Liver (tissue), 9 donors: ENCODE data around the gene SCIN. TPM values are rescaled to one million over a fixed set of nuclear protein-coding genes. Genes with fewer than 3 reads are reported as not detected.

ENCODE experiments used
- DNase-seq: peaks from one replicate; pipeline ENCODE4 v3.0.0-alpha.2; 2017; ENCODE audit warnings: low spot score
- H3K27ac ChIP-seq, 2 donors: one replicate each; pipeline ENCODE4 v1.7.0; 2013; ENCODE audit warnings: inconsistent platforms in 2 of 2, low read length in 2 of 2, control low read depth in 1 of 2, low read depth in 1 of 2, mild to moderate bottlenecking in 1 of 2
- H3K27me3 ChIP-seq, 4 donors: one replicate each; pipeline versions ENCODE4 v1.6.1 to v1.7.0; 2013; ENCODE audit warnings: low read length in 3 of 4, inconsistent platforms in 1 of 4, mild to moderate bottlenecking in 1 of 4, moderate library complexity in 1 of 4; ENCODE audit not compliant: control insufficient read depth in 4 of 4, insufficient read depth in 4 of 4
- H3K36me3 ChIP-seq, 4 donors: one replicate each; pipeline versions ENCODE4 v1.6.1 to v1.7.0; 2013; ENCODE audit warnings: low read length in 3 of 4, mild to moderate bottlenecking in 3 of 4, low read depth in 1 of 4, moderate library complexity in 1 of 4; ENCODE audit not compliant: control insufficient read depth in 4 of 4, insufficient read depth in 3 of 4
- H3K4me1 ChIP-seq, 4 donors: one replicate each; pipeline versions ENCODE4 v1.6.1 to v1.7.0; 2013; ENCODE audit warnings: low read length in 3 of 4, mild to moderate bottlenecking in 3 of 4, moderate library complexity in 1 of 4; ENCODE audit not compliant: control insufficient read depth in 4 of 4, insufficient read depth in 4 of 4
- H3K4me3 ChIP-seq, 3 donors: one replicate each; pipeline versions ENCODE4 v1.6.1 to v1.7.0; 2013; ENCODE audit warnings: low read length in 3 of 3, control low read depth in 1 of 3, low read depth in 1 of 3, mild to moderate bottlenecking in 1 of 3
- H3K9ac ChIP-seq, 2 donors: one replicate each; pipeline ENCODE4 v1.7.0; 2013; ENCODE audit warnings: low read length in 2 of 2, mild to moderate bottlenecking in 2 of 2, moderate library complexity in 2 of 2, control low read depth in 1 of 2, low read depth in 1 of 2
- H3K9me3 ChIP-seq, 4 donors: one replicate each; pipeline versions ENCODE4 v1.6.1 to v1.7.0; 2013; ENCODE audit warnings: low read length in 3 of 4; ENCODE audit not compliant: control insufficient read depth in 4 of 4
- ATF3 ChIP-seq: IDR thresholded peaks from 2 replicates; pipeline ENCODE4 v1.6.1; 2016; ENCODE audit warnings: antibody characterized with exemption
- CTCF ChIP-seq: fragments of 150-350 bp; IDR thresholded peaks from 2 replicates; pipeline ENCODE4 v1.5.1; 2017; ENCODE audit warnings: improper control_type of control experiment, low read depth, low read length; ENCODE audit not compliant: missing input control
- EGR1 ChIP-seq, 2 donors: IDR thresholded peaks; 2 replicates each; pipeline ENCODE4 v1.6.1; 2016 to 2018; ENCODE audit warnings: antibody characterized with exemption in 2 of 2, low read depth in 2 of 2
- FOXA2 ChIP-seq: IDR thresholded peaks from 2 replicates; pipeline ENCODE4 v1.6.1; 2016; ENCODE audit warnings: antibody characterized with exemption
- GABPA ChIP-seq, 2 donors: IDR thresholded peaks in 1 of 2; conservative IDR thresholded peaks in 1 of 2; 2 replicates each; pipeline ENCODE4 v1.6.1; 2016; ENCODE audit warnings: antibody characterized with exemption in 2 of 2, mild to moderate bottlenecking in 1 of 2, moderate library complexity in 1 of 2
- HNF4A ChIP-seq, 2 donors: conservative IDR thresholded peaks; 2 replicates each; pipeline ENCODE4 v1.6.1; 2016; ENCODE audit warnings: antibody characterized with exemption in 2 of 2, mild to moderate bottlenecking in 2 of 2
- HNF4G ChIP-seq: IDR thresholded peaks from 2 replicates; pipeline ENCODE4 v1.6.1; 2016; ENCODE audit warnings: antibody characterized with exemption
- JUND ChIP-seq, 2 donors: IDR thresholded peaks; 2 replicates each; pipeline ENCODE4 v1.6.1; 2016; ENCODE audit warnings: antibody characterized with exemption in 2 of 2
- MAX ChIP-seq: IDR thresholded peaks from 2 replicates; pipeline ENCODE4 v1.6.1; 2016; ENCODE audit warnings: antibody characterized with exemption
- NR2F2 ChIP-seq: IDR thresholded peaks from 2 replicates; pipeline ENCODE4 v1.6.1; 2016; ENCODE audit warnings: antibody characterized with exemption
- RAD21 ChIP-seq, 2 donors: IDR thresholded peaks; 2 replicates each; pipeline ENCODE4 v1.6.1; 2016; ENCODE audit warnings: antibody characterized with exemption in 2 of 2, mild to moderate bottlenecking in 2 of 2
- REST ChIP-seq: IDR thresholded peaks from 2 replicates; pipeline ENCODE4 v1.6.1; 2016; ENCODE audit warnings: antibody characterized with exemption, mild to moderate bottlenecking
- SP1 ChIP-seq: IDR thresholded peaks from 2 replicates; pipeline ENCODE4 v1.6.1; 2018; ENCODE audit warnings: antibody characterized with exemption, mild to moderate bottlenecking
- YY1 ChIP-seq: IDR thresholded peaks from 2 replicates; pipeline ENCODE4 v1.6.1; 2016; ENCODE audit warnings: antibody characterized with exemption, mild to moderate bottlenecking
- ZBTB33 ChIP-seq: IDR thresholded peaks from 2 replicates; pipeline ENCODE4 v1.6.1; 2016; ENCODE audit warnings: antibody characterized with exemption
- WGBS: extraction: QIAGEN DNeasy Blood & Tissue Kit; methylation state at CpG from one replicate; pipeline ENCODE4 v1.1.7; 2013; 5-methylcytosine and 5-hydroxymethylcytosine counted together
- polyA plus RNA-seq, 2 donors: library from polyadenylated mRNA; stranded (reverse) in 1 of 2; unstranded in 1 of 2; fragments of 200-250 nt in 1 of 2; fragments of >200 nt in 1 of 2; fragmentation: Nextera tagmentation in 1 of 2; extraction: Ambion mirVana in 1 of 2; gene quantifications; one replicate each; pipeline versions ENCODE4 v1.2.1 to v1.2.3, GENCODE V29; 2013 to 2015
- total RNA-seq, 2 donors: library from RNA; depleted of rRNA; stranded (reverse); fragments of >200 nt; gene quantifications; one replicate each; pipeline ENCODE4 v1.2.3, GENCODE V29; 2014
- donor health status: healthy.
- donor health status: healthy.
- donor health status: healthy.
- donor health status: healthy.
- donor health status: healthy.

The SCIN gene
- total and polyA plus RNA-seq, 4 donors: 0.05 to 0.23 TPM; not detected in 2

- no peak overlapping the region for H3K4me3 ChIP-seq
- H3K4me1 ChIP-seq: no peaks in the 10 kb centered on the region
- H3K9ac ChIP-seq: no peak overlapping the region
- DNase-seq: no peak
- H3K36me3 ChIP-seq: no peaks in the 10 kb centered on the region
- WGBS: 53% methylated on average over 3 of the region's 3 CpGs
- H3K27ac ChIP-seq: no peak overlapping the region
- H3K27me3 ChIP-seq: no peaks in the 10 kb centered on the region
- H3K9me3 ChIP-seq: no peaks in the 10 kb centered on the region
- no peak for TF ChIP-seq FOXA2
- no peak for TF ChIP-seq JUND (IDR thresholded peaks at IDR 0.05)
- no peak for TF ChIP-seq MAX
- no peak for TF ChIP-seq ZBTB33
- TF ChIP-seq REST: no peak
- TF ChIP-seq ATF3: no peak
- TF ChIP-seq EGR1 (IDR thresholded peaks at IDR 0.05; ENCODE audit: low read depth in 2 of 2): no peak
- TF ChIP-seq NR2F2: no peak
Observed at GRCh38 chr7:12619461-12620069, 49.0 kb downstream of the SCIN start.

- H3K36me3 ChIP-seq: no peaks in the 10 kb centered on the region
- TF ChIP-seq NR2F2 (no peak), RAD21 (IDR thresholded peaks at IDR 0.05) (no peak), JUND (IDR thresholded peaks at IDR 0.05) (no peak), CTCF (no peak), YY1 (no peak), HNF4G (no peak), GABPA (IDR thresholded peaks at IDR 0.05 in 1 of 2, conservative IDR thresholded peaks at IDR 0.05 in 1 of 2) (no peak), HNF4A (conservative IDR thresholded peaks at IDR 0.05) (no peak), ATF3 (no peak), SP1 (no peak), EGR1 (IDR thresholded peaks at IDR 0.05; ENCODE audit: low read depth in 2 of 2) (no peak)
Observed at GRCh38 chr7:12620371-12620770, 49.9 kb downstream of the SCIN start.

More at GRCh38 chr7:12620371-12620770, 49.9 kb downstream of the SCIN start:
- no peaks in the 10 kb centered on the region for H3K27me3 ChIP-seq
- no peaks in the 10 kb centered on the region for H3K9me3 ChIP-seq
- H3K27ac ChIP-seq: no peak overlapping the region
- DNase-seq: no peak
- H3K4me3 ChIP-seq: no peak overlapping the region
- H3K4me1 ChIP-seq: no peaks in the 10 kb centered on the region
- no peak overlapping the region for H3K9ac ChIP-seq
